ENCODE measurements around the gene ASCC2. TPM values are rescaled to one million over a fixed set of nuclear protein-coding genes. Genes with fewer than 3 reads are reported as not detected.
"Not testable (repeated sequence)": the region's sequence is repeated elsewhere in the genome, so short reads cannot be mapped to it uniquely, and the experiment has no call there.

ASCC2 gene, protein sequence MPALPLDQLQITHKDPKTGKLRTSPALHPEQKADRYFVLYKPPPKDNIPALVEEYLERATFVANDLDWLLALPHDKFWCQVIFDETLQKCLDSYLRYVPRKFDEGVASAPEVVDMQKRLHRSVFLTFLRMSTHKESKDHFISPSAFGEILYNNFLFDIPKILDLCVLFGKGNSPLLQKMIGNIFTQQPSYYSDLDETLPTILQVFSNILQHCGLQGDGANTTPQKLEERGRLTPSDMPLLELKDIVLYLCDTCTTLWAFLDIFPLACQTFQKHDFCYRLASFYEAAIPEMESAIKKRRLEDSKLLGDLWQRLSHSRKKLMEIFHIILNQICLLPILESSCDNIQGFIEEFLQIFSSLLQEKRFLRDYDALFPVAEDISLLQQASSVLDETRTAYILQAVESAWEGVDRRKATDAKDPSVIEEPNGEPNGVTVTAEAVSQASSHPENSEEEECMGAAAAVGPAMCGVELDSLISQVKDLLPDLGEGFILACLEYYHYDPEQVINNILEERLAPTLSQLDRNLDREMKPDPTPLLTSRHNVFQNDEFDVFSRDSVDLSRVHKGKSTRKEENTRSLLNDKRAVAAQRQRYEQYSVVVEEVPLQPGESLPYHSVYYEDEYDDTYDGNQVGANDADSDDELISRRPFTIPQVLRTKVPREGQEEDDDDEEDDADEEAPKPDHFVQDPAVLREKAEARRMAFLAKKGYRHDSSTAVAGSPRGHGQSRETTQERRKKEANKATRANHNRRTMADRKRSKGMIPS
- 10 to 100 TPM; 32.2 to 52.9 (median 39.6) TPM for polyA plus RNA-seq

DNA sequence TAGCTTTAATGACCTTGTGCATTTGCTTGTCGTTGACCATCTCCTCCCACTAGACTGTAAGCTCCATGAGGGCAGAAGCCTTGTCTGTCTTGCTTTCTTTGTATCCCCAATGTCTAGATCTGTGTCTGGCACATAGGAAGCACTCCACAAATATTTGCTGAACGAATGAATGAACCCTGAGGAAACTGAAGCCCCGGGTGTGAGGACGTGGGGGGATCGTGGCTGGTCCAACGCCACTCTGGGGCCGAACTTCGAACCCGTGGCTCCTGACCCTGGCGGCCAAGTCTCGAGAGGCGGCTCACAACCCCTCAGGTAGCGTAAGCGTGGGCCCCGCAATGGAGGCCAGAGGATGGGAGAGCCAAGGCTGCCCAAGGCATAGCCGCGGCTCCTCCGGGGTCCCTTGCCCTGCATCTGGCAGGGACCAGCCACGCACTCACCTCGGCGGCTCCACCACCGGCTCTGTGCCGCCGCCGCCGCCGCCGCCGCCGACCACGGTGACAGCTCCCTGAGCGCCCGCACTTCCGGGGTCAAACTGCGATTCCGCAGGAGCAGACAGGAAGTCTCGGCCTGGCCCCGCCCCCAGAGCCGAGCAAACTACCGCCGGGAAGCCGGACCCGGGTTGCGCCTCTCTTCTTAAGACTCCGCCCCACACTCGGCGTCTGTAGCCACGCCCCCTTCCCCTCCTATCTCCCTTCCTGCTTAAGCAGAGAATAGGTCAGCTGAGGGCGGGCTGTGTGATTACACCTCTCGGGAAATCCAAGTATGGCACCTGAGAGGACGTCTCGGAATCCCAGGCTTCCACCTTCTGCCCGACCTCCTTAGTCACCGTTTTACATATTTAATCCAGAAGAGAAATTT is at the start of gene ASCC2:
ASCC2 (minus strand) TSS at position 534 of the 858 bp plus-strand sequence. CDS start 5,949 bp downstream, outside the sequence.
- no peak within 1 kb of the TSS for H3K27ac ChIP-seq (ENCODE audit: low read depth, low read length)
- 0 to 1% (median 1%) methylated on average over 42 to 54 of the region's 54 CpGs for whole genome bisulfite sequencing, 3 donors

DNA sequence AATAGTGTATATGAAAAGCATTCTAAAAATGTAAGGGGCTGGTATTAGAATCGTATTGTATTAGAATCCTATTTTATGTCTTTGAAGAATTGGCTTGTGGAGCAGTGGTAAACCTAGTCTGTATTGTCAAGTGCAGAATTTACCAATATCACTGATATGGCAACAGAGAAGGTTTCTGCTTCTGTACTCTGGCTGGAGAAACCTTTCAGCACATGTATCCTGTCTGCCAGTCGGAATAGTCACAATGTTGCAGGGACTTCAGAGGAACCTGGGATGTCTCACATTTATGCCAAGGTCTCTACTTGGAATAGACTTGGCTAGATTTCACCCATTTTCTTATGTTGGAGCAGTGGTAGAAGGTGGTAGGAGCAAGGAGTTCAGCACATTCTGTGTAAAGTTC is 49.3 kb upstream of the ASCC2 start:
- H3K27ac ChIP-seq (ENCODE audit: low read depth, low read length), result no peak overlapping the region
- 25 to 48% (median 47%) methylated on average over 2 of the region's 2 CpGs for WGBS, 3 donors

DNA sequence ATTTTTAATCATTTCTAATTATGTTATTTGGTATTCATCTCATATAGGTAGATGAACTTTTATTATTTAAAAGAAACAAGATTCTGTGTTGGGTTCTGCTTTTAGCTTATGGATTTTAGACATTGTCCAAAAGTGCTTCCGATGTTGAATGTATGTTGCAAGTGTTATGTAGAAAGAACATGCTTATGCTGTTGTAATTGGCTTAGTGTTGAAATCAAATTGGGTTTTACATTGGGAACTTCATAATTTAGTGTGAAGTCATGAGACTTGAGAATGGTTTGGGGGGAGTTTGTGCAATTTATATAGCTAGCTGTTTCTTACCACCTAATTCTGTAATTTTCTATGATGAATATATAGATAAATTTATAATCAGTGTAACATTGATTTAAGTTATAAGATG is 48.5 kb upstream of the ASCC2 start:
- 50 to 89% (median 52%) methylated on average over 1 of the region's 1 CpG for WGBS, 3 donors
- H3K27ac ChIP-seq (ENCODE audit: low read depth, low read length), result no peak overlapping the region

DNA sequence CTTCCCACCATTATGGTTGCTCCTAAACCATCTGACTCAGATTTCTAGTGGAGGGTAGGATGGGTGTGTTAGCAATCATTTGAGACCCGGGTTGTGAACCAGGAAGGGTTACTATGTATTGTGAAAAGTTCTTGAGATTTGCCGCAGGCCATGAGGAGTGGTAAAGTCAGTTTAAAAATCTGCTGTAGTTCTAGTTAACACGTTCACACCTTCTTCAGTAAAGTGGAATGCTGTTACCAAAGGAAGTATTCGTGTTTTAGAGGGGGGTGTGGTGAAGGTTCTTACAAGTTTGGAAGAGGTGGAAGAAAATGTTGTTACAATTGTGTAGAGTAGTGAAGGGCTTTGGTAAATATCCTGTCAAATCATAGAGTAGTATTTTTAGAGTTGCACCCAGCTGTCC is 47.5 kb upstream of the ASCC2 start:
- no peak overlapping the region for H3K27ac ChIP-seq (ENCODE audit: low read depth, low read length)
- 53 to 67% (median 60%) methylated on average over 4 of the region's 4 CpGs for WGBS, 3 donors

DNA sequence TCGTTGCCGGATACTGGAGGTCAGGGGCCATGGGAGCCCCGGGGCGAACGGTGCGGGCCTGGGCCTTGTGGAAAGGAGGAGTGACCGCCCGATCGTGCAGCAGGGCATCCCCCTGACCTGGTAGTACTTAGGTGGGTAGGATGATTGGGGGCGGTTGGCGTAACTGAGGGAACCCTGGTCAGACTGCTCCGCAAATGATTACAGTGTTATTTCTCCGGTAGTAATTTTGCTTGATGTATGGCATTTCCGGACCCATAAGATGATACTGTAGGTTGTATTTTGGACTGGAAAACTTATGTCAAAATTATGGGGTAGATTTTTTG is 45.7 kb upstream of the ASCC2 start:
- peak overlapping the region; percentile 84 for H3K27ac ChIP-seq (ENCODE audit: low read depth, low read length)
- WGBS, 3 donors, result 0 to 1% (median 1%) methylated on average over 14 of the region's 14 CpGs

DNA sequence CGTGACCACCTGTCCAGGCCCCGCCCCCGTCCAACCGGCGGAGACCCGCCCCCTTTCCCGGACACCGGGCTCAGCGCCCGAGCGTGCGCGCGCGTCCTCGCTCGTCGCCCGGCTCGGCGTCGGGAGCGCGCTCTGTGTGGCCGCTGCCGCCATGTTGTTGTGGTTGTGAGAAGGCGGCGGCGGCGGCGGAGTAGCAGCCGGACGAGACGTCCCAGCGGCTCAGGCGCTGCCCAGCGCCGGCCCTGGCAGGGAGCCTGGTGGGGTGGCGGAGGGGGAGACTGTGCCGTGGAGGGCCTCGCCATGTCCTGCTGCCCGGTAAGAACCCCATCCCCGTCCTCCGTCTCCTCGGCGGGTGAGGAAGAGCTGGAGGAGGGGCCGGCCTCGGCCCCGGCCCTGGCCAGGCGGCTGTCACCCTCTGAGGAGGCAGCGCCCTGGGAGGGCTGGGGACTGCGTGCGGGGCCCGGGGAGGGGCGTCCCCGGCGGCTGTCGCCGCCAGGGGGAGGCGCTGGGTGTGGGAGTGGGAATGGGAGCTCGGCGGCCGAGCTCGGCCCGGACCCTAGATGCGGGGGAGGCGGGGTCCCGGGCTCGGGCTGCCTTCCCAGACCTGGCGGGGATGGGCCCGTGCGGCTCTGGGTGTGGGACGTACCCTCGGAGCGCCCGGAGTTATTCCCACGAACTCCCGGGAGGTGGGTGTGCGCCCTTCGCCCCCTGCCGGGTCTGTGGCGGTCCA is 45.1 kb upstream of the ASCC2 start, which contains the start of gene MTMR3:
MTMR3 (plus strand) TSS at position 130 of the 730 bp plus-strand sequence. CDS start 87,886 bp downstream, outside the sequence.
- peak within 1 kb of the TSS; percentile 84 for H3K27ac ChIP-seq (ENCODE audit: low read depth, low read length)
- 0 to 1% (median 0%) methylated on average over 49 to 82 of the region's 82 CpGs for WGBS, 3 donors

DNA sequence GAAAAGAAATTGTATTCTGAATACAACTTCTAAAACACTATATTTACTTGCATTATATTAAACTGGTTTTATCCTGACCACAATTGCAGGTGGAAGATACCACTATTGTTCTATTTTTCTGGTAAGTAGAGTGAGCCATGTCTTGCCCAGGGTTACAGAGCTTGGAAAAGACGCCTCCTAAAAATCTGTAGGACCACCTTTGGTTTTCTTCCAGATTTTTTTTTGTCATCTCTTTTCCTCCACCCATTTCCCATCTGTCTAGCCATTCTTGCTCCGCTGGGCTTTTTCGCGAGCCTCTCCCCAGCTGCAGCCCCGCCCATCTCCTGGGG is 44.6 kb upstream of the ASCC2 start:
- 0 to 2% (median 1%) methylated on average over 5 of the region's 5 CpGs for WGBS, 3 donors

DNA sequence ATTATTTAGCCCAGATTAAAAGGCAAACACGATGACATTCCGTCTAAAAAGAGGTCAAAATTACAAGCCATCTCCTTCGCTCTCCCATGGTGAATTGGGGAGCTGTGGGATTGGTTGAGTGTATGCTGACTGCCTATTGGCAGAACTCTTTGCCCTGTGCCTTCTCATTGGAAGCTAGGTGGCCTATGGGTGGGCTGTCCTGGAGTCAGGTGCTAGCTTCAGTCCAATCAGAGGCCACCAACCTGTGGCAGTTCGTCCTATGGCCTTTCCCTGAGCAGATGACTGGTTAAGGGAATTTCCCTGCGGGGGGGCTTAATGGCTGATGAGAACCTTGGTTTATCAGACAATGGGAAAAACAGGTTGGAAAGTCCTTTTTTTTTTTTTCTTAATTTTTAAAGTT is 41.7 kb upstream of the ASCC2 start:
- H3K27ac ChIP-seq (ENCODE audit: low read depth, low read length), result no peak overlapping the region
- 93 to 97% (median 95%) methylated on average over 5 of the region's 5 CpGs for WGBS, 3 donors

More for the DNA sequence above, 44.6 kb upstream of the ASCC2 start:
- H3K27ac ChIP-seq (ENCODE audit: low read depth, low read length), result no peak overlapping the region

DNA sequence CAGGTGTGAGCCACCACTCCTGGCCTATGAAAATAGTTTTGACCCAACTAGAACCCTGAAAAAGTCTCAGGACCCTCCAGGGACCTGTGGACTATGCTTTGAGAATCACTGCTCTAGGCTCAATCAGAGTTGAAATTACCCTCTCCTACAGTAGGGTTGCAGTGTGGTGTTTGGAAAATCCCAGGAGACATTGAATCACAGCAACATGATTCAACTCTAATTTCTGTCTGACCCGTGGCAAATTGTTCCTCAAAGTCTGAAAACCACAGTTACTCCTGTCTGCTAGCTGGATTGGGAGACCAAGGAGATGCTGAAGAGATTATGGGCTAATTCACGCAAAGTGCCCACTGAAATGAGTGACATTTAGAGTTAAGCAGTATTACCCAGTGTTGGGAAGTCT is 39.5 kb upstream of the ASCC2 start:
- 55 to 62% (median 62%) methylated on average over 2 of the region's 2 CpGs for WGBS, 3 donors
- no peak overlapping the region for H3K27ac ChIP-seq (ENCODE audit: low read depth, low read length)

DNA sequence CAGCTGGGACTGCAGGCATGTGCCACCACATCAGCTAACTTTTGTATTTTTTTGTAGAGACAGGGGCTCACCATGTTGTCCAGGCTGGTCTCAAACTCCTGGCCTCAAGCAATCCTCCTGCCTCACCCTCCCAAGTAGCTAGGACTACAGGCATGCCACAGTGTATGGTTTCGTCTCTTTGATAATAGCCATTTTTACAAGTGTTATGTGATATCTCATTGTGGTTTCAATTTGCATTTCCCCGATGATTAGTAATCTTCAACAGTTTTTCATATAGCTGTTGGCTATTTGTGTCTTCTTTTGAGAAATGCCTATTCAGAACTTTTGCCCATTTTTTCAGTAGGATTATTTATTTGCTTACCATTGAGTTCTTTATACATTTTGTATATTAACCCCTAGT is 35.9 kb upstream of the ASCC2 start:
- WGBS, 3 donors, result 87 to 92% (median 89%) methylated on average over 2 of the region's 2 CpGs
- no peak overlapping the region for H3K27ac ChIP-seq (ENCODE audit: low read depth, low read length)

DNA sequence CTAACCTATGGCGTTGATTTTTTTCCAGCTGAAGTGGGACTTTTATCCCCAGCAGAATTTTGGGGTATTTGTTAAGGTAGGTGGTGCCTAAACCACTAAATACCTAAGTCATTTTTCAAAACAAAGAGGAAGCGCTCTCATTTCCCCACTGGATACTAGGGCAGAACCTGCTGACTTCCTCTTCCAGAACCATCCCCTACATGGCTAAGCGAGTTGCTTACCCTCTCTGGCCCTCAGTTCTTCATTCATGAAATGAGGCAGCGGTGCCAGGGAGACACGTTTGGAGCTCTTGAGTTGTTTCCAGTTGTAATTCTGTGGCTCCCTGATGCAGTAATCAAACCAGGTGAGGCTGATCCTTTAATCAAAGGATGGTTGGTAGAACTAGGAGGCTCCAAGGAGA is 34.9 kb upstream of the ASCC2 start:
- 60 to 77% (median 63%) methylated on average over 5 of the region's 5 CpGs for WGBS, 3 donors
- no peak overlapping the region for H3K27ac ChIP-seq (ENCODE audit: low read depth, low read length)

DNA sequence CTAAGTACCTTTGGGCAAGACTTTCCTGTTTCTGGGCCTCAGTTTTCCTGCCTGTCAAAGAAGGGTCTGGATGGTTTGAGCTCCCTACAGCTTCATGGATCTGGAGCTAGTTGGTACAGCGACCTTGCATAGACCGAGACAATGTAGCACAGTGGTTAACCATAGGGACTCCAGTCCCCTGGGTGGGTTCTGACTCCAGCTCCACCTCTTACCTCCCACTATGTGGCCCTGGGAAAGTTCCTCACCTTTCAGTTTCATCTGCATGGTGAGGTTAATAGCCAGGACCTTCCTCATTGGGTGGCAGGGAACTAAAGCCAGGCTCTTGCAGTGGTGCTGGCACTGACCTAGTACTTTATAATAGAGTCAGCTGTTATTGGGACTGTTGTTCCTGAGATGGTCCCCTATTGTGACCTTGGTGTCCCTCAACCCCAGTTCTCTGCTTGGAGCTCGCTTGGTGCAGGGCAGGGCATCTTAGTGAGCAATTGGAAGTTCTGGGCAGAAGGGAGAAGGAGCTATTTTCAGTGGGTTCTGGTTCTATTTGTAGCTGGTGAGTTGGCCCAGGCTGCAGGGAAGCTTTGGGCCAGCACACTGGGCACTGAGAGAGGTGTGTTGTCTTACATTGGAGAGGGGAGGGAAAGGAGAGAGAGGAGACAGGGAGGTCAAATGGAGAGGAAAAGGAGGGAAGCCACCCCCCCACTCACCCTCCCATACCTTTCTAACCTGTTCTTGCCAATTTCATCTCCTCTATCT is 34.2 kb upstream of the ASCC2 start:
- WGBS, 3 donors, result 93 to 97% (median 97%) methylated on average over 3 of the region's 3 CpGs
- H3K27ac ChIP-seq (ENCODE audit: low read depth, low read length), result no peak overlapping the region

DNA sequence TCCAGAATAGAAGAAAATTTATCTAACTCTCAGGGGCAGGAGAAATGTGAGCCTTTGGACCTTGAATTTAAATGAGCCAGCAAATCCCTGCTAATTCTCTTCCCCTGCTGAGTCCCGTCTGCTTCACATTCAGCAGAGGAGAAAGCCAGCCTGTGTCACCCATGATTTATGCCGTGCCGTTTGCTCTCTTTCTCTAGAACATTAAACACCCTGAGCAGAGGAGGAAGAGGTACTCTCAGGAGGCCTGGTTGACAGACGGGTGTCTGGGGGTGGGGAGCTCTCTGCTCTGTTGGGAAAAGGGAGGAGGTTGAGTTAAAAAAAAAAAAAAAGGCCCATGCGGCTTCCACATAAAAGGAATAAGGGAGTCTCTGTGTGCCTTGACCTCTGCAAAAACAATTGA is 33.6 kb upstream of the ASCC2 start:
- 49 to 61% (median 49%) methylated on average over 5 of the region's 5 CpGs for WGBS, 3 donors
- no peak overlapping the region for H3K27ac ChIP-seq (ENCODE audit: low read depth, low read length)

DNA sequence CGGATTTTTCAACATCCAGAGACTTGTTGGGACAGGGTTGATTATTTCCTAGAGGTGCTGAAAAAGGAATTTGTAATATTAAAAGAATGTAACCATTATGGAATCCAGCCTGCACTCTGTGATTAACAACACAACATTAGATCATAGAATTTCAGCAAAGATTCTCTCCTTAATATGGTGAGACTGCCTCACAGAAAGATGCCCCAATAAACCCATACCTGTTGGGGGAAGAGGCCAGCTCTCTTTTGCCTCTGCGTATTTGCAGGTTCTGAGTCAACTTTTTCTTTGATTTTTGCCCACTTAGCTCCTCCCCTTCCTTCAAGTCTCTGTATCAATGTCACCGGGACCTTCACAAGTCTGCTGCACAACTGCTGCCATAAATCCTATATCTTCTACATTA is 32.5 kb upstream of the ASCC2 start:
- WGBS, 3 donors, result 60 to 79% (median 72%) methylated on average over 2 to 3 of the region's 3 CpGs

DNA sequence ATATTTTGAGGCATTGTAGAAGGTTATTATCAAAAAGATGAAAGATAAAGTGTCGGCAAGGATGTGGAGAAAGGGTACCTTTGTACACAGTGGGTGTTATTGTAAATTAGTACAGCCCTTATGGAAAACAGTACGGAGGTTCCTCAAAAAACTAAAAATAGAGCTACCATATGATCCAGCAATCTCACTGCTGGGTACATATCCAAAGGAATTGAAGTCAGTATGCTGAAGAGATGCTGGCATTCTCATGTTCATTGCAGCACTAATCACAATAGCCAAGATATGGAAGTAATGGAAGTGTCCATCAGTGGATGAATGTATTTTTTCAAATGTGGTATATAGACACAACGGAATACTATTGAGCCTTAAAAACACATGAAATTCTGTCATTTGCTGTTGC is 29.8 kb upstream of the ASCC2 start:
- WGBS, 3 donors, result 85 to 91% (median 87%) methylated on average over 3 of the region's 3 CpGs
- H3K27ac ChIP-seq (ENCODE audit: low read depth, low read length), result no peak overlapping the region

More for the DNA sequence above, 32.5 kb upstream of the ASCC2 start:
- H3K27ac ChIP-seq (ENCODE audit: low read depth, low read length), result no peak overlapping the region

DNA sequence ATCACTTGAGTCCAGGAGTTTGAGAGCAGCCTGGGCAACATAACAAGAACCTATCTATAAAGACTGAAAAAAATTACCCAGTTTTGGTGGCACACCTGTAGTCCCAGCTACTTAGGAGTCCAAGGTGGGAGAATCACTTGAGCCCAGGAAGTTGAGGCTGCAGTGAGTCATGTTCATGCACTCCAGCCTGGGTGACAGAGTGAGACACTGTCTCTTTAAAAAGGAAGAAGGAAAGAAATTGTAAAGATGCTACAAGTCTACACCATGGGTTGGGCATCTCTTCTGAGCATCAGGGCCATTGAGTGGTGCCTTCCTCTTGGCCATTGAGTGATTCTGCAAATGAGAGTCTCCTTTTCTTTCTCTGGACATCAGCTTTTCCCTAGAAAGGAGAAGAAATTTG is 29.2 kb upstream of the ASCC2 start:
- H3K27ac ChIP-seq (ENCODE audit: low read depth, low read length), result no peak overlapping the region

DNA sequence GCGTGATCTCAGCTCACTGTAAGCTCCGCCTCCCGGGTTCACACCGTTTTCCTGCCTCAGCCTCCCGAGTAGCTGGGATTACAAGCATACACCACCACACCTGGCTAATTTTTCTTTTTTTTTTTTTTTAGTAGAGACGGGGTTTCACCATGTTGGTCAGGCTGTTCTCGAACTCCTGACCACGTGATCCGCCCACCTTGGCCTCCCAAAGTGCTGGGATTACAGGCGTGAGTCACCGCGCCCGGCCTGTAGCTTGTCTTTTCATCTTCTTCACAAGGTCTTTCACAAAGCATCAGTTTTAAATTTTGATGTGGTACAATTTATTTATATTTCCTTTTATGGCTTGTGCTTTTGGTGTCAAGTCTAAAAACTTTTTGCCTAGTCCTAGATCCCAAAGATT is 27.5 kb upstream of the ASCC2 start:
- 88 to 96% (median 94%) methylated on average over 11 to 13 of the region's 13 CpGs for WGBS, 3 donors
- H3K27ac ChIP-seq (ENCODE audit: low read depth, low read length), result not testable (repeated sequence)

Data from adipose tissue (tissue), 3 donors.